PC-3 (cell line): Measurements from ENCODE around the gene NLGN1.

Experiments used
- EZH2 ChIP-seq: fragments of 300-600 bp; sonication (generic); IDR thresholded peaks from one replicate; pipeline ENCODE4 v1.6.1; 2017; ENCODE audit warnings: antibody characterized with exemption, mild to moderate bottlenecking, low read length; ENCODE audit not compliant: unreplicated experiment
- EZH2phosphoT487 ChIP-seq: fragments of 300-600 bp; sonication (generic); IDR thresholded peaks from 2 replicates; pipeline ENCODE4 v1.6.1; 2018; ENCODE audit warnings: mild to moderate bottlenecking, antibody characterized with exemption, low read length, borderline replicate concordance
- TF ChIP-seq, protein P1 (sequence below): fragments of 300-600 bp; sonication (generic); conservative IDR thresholded peaks from 2 replicates; pipeline ENCODE4 v1.5.1; 2017; ENCODE audit warnings: antibody characterized with exemption, low read depth, mild to moderate bottlenecking, low read length

DNA sequence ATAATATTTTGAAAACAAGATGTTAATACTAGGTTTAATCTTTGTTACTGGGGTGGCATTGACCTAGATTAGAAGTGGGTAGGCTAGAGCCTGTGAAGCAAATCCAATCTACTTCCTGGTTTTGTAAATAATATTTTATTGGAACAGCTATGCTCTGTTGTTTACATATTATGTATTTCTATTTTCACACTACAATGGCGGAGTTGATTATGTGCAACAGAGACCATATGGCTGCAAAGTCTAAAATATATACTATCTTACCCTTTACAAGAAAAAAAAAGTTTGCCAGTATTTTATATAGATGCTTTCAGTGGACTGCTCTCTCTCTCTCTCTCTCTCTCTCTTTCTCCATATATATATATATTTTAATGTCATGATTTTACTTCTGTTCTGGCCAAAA lies 244.2 kb downstream of the NLGN1 start:
- TF ChIP-seq, protein P1, sequence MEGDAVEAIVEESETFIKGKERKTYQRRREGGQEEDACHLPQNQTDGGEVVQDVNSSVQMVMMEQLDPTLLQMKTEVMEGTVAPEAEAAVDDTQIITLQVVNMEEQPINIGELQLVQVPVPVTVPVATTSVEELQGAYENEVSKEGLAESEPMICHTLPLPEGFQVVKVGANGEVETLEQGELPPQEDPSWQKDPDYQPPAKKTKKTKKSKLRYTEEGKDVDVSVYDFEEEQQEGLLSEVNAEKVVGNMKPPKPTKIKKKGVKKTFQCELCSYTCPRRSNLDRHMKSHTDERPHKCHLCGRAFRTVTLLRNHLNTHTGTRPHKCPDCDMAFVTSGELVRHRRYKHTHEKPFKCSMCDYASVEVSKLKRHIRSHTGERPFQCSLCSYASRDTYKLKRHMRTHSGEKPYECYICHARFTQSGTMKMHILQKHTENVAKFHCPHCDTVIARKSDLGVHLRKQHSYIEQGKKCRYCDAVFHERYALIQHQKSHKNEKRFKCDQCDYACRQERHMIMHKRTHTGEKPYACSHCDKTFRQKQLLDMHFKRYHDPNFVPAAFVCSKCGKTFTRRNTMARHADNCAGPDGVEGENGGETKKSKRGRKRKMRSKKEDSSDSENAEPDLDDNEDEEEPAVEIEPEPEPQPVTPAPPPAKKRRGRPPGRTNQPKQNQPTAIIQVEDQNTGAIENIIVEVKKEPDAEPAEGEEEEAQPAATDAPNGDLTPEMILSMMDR, result no peak
- TF ChIP-seq EZH2 (no peak), EZH2phosphoT487 (no peak)
